AG04449 (cell line): ENCODE results near the gene LLPH.
A peak's percentile ranks its signal among the peaks of the same experiment; 100 is the strongest.

Source experiments
- CTCF ChIA-PET: fragments of 350-600 bp; formaldehyde crosslinking; extraction: SDS; loops from one replicate; lab custom pipeline; 2021; ENCODE audit warnings: antibody characterized with exemption; lab: Yijun Ruan, JAX
- POLR2A ChIA-PET: fragments of 400-600, 350-600 bp; formaldehyde crosslinking; extraction: SDS; loops from one replicate; lab custom pipeline; 2020; ENCODE audit warnings: antibody characterized with exemption, inconsistent platforms; lab: Yijun Ruan, JAX
- DNase-seq: peaks from one replicate; pipeline ENCODE4 v3.0.0-alpha.2; 2010; ENCODE audit warnings: low read depth, low spot score
- H3K4me3 ChIP-seq: 2 replicates; pipeline ENCODE4 v1.5.1; 2011; ENCODE audit warnings: low read depth, mild to moderate bottlenecking, control low read depth, low read length
- TF ChIP-seq, protein P1 (sequence below): IDR thresholded peaks from one replicate; pipeline ENCODE4 v1.5.1; 2011; ENCODE audit warnings: mild to moderate bottlenecking, moderate library complexity, low read length, control low read depth, inconsistent platforms; ENCODE audit not compliant: insufficient read depth; ENCODE audit errors: missing control alignments

LLPH gene

DNA sequence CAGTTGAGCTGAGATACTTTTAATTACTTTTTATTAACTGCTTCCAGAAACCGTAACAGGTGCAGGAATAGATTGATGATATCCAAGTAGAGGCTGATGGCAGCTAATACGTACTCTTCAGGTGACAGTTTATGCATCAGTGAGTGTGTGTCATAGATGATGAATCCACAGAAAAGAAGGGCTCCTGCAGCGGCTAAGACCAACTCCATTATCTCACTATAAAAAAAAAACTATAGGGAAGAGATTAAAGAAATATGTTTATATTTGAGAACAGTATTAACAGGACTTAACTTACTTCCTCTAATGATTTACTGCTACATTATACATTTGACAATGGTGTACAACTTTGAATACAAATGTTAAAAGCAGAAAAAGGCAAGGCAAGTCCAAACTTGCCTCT, 7.4 kb upstream of the LLPH start:
- CTCF ChIA-PET: interaction anchor here (1.4 to 2.5 kb wide), 2 partner anchors 10 to 32 kb away, joined by 4 to 13 read pairs; partner anchors contain the start of gene TMBIM4
- POLR2A ChIA-PET: no interaction called here

DNA sequence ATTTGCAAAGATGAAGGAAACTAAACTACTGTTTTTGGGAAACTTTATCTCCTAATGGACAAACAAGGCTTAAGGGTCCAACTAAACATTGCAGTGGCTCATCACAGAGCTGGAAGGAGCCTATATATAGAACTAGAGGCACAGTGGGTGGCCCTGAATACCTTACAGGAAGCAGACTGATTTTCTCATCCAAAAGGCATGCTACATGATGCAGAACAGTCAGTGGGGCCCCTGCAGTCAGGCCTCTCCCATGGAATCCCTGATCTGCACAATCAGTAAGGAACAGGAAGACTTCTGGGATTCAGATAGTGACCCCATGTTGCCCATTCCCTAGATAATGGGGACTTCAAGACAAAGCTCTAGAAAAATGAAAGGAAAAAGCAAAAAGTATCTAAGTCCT, 1.9 kb upstream of the LLPH start:
- H3K4me3 ChIP-seq: no peak overlapping the region
- DNase-seq: peak; percentile 72
- CTCF ChIA-PET: interaction anchor here (0.6 to 2.9 kb wide), 2 partner anchors 12 to 273 kb away, joined by 3 to 15 read pairs; no protein-coding TSS in a partner anchor
- TF ChIP-seq, protein P1, sequence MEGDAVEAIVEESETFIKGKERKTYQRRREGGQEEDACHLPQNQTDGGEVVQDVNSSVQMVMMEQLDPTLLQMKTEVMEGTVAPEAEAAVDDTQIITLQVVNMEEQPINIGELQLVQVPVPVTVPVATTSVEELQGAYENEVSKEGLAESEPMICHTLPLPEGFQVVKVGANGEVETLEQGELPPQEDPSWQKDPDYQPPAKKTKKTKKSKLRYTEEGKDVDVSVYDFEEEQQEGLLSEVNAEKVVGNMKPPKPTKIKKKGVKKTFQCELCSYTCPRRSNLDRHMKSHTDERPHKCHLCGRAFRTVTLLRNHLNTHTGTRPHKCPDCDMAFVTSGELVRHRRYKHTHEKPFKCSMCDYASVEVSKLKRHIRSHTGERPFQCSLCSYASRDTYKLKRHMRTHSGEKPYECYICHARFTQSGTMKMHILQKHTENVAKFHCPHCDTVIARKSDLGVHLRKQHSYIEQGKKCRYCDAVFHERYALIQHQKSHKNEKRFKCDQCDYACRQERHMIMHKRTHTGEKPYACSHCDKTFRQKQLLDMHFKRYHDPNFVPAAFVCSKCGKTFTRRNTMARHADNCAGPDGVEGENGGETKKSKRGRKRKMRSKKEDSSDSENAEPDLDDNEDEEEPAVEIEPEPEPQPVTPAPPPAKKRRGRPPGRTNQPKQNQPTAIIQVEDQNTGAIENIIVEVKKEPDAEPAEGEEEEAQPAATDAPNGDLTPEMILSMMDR: no peak
- POLR2A ChIA-PET: interaction anchor here (1.2 kb wide), 1 partner anchor 37 kb away, joined by 6 read pairs; the partner anchor contains the start of gene TMBIM4

More for the DNA sequence above, 7.4 kb upstream of the LLPH start:
- no peak overlapping the region for H3K4me3 ChIP-seq
- no peak for DNase-seq
- TF ChIP-seq, protein P1: no peak

DNA sequence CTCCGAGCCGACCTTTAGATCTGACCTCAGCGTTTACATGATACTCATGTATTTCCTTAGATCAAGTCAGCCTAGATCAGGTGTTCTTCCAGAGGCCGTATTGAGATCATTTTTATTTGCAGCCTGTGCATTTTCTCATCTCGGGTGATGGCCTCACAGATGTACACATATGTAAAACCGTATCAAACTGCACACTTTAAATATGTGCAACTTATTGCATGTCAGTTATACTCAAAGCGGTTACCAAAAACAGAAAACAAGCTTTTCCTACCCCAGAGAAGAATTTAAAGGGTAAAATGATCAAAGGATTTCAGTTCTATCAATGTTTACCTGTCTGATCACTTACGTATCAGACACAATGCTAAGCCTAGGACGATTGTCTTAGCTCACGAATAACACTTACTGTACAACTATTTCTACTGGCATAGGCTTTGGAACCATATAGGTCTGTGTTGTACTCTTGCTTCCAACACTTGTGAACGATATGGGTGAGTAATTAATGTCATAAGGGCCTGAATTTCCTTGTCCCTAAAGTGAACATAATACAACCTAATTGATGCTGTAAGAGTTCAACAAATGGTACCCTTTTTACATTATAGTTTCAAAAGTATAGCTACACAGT, 628 bp upstream of the LLPH start:
- DNase-seq: no peak
- TF ChIP-seq, protein P1: no peak
- POLR2A ChIA-PET: interaction anchor here (1.2 to 1.6 kb wide), 2 partner anchors 11 to 38 kb away, joined by 6 to 11 read pairs; partner anchors contain the start of gene TMBIM4
- CTCF ChIA-PET: interaction anchor here (0.8 to 2.9 kb wide), 8 partner anchors 8 to 277 kb away, joined by 3 to 15 read pairs (median 6); partner anchors contain the start of gene TMBIM4
- peak overlapping the region; percentile 95 for H3K4me3 ChIP-seq

DNA sequence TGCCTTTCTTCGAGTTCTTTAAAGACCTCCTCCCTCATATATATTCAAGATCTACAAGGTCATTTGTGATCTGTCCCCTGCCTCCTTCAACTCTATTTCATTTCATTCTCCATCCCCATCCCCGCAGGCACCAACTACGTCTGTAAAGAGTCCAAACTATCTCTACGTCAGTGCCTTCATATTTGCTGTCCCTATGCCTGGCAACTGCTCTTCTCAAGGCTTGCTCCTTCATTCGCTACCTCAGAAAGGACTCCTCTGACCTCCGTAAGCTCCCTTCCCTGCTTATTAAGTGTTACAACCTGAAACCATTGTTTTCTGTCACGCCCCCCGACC, 650 bp downstream of the LLPH start:
- ChIA-PET CTCF (interaction anchor here (1.5 to 2.6 kb wide), 3 partner anchors 10 to 279 kb away, joined by 4 to 12 read pairs (median 8); partner anchors contain the start of gene TMBIM4), POLR2A (no interaction called here)
- no peak for DNase-seq
- H3K4me3 ChIP-seq: peak overlapping the region; percentile 95
- TF ChIP-seq, protein P1: no peak

- POLR2A ChIA-PET: no interaction called here
- H3K4me3 ChIP-seq: no peak overlapping the region
- TF ChIP-seq, protein P1: no peak
- no peak for DNase-seq
- CTCF ChIA-PET: no interaction called here
These were observed 2.9 kb downstream of the LLPH start for GRCh38 chr12:66127650-66128049.

- TF ChIP-seq, protein P1: no peak
- H3K4me3 ChIP-seq: no peak overlapping the region
- no peak for DNase-seq
- ChIA-PET CTCF (interaction anchor here (1.0 to 3.5 kb wide), 8 partner anchors 9 to 1230 kb away, joined by 3 to 22 read pairs (median 4); partner anchors contain the start of gene LLPH), POLR2A (interaction anchor here (1.6 kb wide), 1 partner anchor 10 kb away, joined by 6 read pairs; the partner anchor contains the start of gene LLPH)
These were observed 10.1 kb downstream of the LLPH start for GRCh38 chr12:66120477-66120876.
